Activated T-cell treated with anti-CD3 and anti-CD28 coated beads for 24 hours (primary cell): ENCODE data around the gene VENTX.
"Not testable (repeated sequence)": the region's sequence is repeated elsewhere in the genome, so short reads cannot be mapped to it uniquely, and the experiment has no call there.

Source experiments
- DNase-seq: peaks from one replicate; pipeline ENCODE4 v3.0.0-alpha.2; 2020; ENCODE audit warnings: low read depth

The VENTX gene

DNA sequence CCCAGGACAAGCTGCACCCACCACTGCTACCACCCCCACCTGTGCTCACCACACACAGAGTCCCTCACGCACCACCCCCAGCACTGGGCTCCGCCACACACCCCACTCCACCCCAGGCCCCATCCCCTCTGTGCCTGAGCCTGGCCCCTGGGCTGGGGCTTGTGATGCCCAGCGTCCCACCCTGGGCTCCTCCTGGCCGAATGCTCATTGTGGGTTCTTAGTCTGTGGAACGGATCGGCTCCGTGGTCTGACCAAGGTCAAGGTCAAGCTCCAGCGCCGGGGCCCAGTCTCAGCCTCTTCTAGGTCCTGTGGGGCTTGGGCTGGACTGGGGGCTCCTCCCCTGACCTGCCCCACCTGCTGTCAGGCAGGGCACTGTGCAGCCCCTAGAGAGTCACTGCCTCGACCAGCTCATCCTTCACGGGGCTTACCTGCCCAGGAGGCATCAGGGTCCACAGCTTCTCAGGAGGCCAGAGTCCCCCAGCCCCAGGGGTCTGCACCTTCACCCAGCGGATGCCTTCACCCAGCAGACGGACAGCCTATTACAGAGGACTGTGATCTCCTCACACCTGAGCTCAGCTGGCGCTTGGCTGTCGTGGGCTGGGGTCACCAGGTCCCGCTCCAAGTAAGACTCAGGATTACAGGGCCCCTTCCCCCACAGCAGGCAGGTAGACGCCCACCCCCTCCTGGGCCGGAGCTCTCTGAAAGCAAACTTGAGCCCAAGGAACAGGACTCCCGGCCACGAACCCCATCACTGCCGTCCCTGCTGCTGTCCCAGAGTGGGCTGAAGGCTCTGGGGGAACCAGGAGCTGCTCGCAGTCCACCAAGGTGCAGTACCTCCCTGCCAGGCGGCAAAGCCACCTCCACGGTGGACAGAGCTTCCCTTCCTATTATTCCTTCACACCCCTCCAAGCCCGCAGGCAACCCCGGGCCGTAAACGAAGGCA, 22.9 kb upstream of the VENTX start:
- DNase-seq: no peak

DNA sequence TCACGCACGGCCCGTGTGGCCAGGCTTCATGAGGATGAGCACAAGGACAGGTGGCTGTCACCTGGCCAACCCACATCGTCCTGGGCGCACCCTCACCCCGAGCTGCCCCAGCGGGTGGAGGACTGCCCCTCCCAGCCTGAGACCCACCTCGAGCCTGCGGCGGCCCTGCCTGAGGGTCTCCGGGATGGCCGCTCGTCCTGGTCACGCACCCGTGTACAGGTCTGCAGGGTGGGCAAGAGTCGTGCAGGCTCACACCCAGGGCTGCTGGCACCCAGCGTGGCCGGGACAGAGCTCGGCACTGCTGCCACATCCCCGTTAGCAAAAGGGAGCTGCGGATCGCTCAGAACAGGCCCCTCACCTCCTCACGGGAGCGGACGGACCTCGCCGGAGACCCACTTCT, 22.1 kb upstream of the VENTX start:
- no peak for DNase-seq

DNA sequence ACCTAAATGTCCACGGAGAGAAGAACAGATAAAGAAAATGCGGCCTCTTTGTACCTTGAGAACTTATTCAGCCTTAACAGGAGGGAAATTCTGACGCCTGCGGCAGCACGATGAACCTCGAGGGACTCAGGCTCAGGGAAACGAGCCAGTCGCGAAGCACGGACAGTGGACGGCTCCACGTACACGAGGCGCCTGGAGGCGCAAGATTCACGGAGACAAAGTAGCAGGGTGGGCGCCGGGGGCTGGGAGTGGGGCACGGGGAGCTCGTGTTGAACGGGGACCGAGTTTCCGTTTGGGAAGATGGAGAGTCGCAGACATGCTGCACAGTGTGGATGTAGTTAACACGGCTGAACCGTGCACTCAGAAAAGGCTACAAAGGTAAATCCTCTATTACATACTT, 20.9 kb upstream of the VENTX start:
- DNase-seq: no peak

DNA sequence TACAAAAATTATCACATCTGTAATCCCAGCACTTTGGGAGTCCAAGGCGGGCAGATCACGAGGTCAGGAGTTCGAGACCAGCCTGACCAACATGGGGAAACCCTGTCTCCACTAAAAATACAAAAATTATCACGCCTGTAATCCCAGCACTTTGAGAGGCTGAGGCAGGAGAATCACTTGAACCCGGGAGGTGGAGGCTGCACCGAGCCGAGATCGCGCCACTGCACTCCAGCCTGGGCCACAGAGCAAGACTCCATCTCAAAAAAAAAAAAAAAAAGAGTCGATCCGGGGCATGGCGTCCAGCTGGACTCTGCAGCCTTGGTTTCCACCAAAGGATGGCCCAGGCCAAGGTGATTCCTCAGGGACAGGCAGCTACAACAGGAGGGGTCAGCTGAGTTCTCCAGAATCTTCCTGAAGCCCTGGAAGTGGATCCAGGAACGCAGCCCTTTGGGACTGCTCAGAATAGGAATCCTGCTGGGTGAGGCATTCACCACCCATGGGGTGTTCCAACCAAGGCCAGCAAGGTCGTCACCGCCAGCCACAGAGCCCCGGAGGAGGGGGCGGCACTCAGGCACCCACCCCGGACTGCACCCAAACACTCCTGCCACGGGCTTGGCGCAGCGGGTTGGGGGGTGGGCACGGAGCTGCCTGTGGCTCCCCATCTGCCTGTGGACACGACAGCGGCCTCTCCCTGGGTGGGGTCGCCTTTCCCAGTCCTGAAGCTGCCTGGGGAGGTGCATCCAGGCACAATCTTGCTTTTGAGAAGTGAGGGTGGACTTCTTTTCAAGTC, 19.7 kb upstream of the VENTX start:
- no peak for DNase-seq

DNA sequence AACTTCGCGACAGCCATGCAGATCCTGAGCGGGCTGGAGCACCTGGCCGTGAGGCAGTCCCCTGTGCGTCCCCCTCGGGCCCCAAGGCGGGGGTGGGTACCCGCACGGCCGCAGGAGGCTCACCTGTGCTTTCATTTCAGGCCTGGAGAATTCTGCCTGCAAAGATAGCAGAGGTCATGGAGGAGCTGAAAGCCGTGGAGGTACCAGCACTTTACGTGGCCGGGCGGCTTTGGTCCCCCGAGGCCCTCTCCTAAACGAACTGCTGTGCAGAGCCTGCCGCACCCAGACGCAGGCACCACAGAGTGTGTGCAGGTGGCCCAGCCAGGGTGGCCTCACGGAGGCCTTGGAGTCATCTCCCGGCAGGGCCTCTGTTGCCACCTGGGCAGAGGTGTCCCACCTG, 18.8 kb upstream of the VENTX start:
- DNase-seq: no peak

DNA sequence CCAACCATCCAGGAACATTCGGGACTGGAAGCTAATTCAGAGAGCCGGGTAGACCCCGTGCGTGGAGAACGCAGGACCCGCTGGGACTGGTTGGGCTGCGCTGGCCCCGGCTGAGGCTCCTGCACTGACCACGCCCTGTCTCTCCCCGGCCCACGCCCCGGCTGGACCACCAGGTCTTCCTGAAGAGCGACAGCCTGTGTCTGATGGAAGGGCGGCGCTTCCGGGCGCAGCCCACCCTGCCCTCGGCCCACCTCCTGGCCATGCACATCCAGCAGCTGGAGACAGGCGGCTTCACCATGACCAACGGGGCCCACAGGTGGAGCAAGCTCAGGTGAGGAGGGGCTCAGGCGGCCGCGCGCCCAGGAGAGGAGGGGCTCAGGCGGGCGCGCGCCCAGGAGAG, 17.9 kb upstream of the VENTX start:
- DNase-seq: no peak

DNA sequence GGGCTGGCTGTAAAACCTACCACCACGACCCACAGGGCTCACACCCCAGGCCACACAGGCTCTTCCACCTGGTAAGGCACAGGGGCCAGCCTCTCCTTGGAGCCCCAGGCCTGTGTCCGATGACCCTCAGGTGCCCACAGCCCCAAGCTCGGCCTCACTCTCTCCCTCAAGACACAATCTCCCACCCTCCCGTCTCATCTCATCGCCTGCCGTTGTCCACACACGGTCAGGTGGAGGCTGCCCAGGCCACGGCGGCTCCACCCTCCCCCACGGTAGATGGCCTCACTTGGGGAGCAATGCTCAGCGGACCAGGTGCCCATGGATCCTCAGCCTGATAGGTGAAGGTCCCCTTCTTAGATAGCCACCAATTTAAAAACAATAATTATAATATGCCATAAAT, 16.3 kb upstream of the VENTX start:
- DNase-seq: no peak

DNA sequence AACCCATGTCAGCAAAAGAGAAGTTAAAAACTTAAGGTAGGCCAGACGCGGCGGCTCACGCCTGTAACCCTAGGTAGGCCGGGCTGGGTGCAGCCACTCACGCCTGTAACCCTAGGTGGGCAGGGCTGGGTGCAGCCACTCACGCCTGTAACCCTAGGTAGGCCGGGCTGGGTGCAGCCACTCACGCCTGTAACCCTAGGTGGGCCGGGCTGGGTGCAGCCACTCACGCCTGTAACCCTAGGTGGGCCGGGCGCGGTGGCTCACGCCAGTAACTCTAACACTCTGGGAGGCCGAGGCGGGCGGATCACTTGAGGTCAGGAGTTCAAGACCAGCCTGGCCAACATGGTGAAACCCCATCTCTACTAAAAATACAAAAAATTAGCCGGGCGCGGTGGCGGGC, 15.9 kb upstream of the VENTX start:
- DNase-seq: not testable (repeated sequence)

DNA sequence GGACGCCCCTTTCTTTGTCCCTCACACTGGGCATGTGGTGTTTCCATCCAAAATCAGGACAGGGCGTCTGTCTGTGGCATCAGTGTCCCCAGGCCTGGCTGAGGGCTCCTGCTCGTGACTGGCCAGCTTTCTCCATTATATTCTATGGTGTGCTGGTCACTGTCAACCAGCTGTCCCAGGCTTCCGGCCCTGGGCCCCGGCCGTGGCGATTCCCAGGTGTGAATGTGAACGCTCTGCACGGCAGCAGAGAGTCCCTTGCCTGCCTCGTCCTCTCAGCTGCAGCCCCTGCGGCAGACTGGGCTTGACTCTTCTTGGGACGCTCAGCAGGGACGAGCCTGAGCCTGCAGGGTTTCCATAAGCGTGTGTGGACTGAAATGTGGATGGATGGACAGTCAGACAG, 13.6 kb upstream of the VENTX start:
- no peak for DNase-seq

DNA sequence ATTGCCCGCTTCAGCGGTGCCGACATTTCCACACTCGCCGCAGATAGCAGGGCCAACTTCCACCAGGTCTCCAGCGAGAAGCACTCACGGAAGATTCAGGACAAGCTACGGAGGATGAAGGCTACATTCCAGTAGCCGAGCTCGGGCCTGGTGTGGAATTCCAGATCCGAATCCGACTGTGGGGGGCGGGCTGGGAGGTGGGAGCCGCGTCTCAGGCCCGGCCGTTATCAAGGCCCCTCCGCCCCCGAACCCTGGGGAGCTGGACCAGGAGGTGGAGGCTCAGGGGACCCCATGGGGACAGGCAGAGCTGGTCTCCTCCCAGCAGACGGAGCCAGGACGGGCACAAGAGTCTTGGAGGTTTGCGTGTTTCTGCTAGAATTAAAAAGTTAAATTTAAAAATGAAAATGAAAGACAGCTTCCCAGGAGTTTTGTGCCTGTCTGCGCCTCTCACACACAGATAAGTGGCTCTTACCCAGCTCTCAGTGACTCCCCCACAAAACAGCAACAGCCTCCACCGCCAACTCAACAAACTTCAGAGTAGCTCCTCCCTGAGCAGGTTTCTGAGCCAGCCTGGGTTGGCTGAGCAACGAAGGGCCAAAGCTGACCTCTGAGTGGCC, 12.8 kb upstream of the VENTX start:
- DNase-seq: no peak

DNA sequence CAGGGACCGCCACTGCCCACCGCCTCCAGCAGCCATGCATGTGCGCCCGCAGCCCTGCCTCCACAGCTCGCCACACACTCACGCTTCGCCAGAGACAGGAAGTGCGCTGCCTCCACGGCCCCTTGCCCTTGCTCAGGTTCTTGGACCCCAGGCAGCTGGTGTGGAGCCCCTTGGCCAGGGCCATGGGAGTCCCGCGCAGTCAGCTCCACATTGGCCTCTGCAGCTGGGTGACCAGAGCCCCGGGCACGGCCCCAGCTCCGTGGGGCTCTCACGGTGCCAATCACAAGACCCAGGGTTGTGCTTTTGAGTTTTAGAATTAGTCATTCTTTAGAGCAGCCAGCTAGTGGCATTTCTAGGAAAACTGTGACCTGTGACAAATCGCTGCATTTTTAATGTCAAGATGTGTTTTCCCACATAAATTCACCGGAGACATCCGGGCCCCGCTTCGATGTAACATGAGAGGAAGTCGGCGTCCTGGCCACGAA, 11.9 kb upstream of the VENTX start:
- DNase-seq: no peak

DNA sequence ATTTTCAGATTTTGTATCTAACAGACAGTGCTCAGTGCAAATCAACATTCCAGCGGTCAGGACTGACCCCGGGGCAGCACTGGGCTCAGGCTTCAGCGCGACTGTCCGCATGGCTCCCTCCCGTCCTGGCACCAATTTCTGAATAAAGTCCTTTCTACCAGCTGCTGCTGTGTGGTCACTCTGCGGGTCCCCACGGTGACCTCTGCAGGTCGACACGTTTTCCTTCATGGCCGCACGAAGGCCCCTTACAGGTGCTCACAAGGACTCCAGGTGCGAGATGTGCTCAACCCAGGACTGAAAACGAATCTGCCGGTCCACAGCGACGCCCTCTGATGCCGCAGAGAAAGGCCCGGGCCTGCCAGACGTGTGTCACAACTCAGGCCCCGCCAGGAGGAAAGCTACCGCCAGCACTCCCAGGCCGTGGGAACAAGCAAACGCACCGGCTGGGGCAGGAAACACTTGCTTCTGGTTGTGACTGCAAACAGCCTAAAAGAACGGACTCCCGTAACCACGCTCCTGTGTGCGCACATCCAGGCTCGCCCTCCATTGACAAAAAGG, 11.3 kb upstream of the VENTX start:
- DNase-seq: no peak

DNA sequence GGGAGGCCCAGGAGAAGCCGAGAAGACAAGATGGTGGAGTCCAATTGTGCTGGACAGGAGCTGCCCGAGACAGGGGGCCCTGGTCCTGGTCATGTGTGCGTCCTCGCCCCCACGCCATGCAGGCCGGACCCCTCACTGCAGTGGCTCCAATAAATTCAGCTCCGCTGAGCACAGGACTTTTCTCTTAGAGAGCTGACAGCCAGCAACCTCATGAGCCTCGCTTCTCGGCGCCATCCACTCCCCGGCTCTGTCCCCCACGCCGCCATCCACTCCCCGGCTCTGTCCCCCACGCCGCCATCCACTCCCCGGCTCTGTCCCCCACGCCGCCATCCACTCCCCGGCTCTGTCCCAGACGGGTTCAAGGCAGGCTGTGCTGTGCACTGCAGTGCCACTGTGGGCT, 10.4 kb upstream of the VENTX start:
- DNase-seq: no peak

DNA sequence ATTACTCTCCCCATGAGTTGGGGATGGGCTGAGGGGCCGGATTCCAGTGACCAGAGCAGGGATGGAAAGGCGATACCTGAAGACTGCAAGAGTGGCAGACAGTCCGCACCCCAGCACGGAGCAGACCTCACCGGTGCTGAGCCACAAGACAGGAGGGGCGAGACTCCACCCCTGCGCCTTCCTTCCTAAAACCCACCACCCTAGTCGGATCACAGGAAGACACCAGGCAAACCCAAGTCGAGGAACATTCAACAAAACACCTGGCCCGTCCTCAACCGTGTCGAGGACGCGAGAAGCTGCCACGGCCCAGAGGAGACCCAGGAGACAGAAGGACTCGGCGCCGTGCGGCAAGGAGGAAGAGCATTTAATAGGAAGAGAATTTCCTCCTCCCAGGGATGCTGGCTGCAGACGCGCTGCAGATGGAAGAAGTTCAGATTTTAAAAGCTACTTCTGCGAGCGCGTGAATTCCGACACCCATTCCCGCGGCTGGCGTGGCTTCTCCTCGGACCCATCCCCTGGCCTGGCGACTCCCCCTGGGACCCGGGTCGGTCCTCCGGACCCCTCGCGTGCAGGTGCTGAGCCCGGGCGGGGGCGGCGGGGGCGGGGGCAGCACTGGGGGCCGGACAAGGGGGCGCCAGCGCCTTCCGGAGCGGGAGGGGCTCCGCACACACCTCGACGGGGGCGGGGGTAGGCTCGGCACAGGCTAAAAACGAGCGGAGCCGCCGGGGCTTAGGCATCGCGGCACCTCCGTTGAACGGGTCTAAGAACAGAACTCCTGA, 8.2 kb upstream of the VENTX start:
- no peak for DNase-seq

DNA sequence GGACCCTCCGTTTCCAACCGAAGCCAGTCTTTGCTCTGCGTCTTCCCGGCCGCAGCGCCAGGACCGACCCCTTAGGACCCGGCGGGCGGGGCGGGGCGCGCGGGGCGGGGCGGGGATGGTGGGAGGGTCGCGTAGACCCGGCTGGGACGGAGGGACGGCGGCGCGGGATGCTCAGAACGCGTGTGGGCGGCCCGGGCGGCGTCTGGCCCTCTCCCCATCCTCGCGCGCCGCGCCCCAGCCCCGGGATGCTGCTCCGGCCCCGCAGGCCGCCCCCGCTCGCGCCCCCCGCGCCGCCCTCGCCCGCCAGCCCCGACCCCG, 7.7 kb upstream of the VENTX start, which contains the start of gene UTF1:
Gene UTF1, plus strand, starts transcription at position 174 of the 318 bp plus-strand sequence. Its CDS starts 72 bp downstream, at position 246.
- no peak for DNase-seq

DNA sequence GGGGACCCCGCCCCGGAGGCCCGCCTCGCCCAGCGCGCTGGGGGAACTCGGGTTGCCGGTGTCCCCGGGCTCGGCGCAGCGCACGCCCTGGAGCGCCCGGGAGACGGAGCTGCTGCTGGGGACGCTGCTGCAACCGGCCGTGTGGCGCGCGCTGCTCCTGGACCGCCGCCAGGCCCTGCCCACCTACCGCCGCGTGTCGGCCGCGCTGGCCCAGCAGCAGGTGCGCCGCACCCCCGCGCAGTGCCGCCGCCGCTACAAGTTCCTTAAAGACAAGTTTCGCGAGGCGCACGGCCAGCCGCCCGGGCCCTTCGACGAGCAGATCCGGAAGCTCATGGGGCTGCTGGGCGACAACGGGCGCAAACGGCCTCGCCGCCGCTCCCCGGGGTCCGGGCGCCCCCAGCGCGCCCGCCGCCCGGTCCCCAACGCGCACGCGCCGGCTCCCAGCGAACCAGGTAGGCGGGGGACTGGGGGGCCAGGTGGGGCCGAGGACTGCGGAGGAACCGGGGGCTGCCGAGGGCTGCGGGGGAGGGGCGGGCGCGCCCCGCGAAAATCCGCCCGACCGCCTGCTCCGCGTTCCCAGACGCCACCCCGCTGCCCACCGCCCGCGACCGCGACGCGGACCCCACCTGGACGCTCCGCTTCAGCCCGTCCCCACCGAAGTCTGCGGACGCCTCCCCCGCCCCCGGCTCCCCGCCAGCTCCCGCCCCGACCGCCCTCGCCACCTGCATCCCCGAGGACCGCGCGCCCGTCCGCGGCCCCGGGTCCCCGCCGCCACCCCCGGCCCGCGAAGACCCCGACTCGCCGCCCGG, 7.1 kb upstream of the VENTX start:
- no peak for DNase-seq

DNA sequence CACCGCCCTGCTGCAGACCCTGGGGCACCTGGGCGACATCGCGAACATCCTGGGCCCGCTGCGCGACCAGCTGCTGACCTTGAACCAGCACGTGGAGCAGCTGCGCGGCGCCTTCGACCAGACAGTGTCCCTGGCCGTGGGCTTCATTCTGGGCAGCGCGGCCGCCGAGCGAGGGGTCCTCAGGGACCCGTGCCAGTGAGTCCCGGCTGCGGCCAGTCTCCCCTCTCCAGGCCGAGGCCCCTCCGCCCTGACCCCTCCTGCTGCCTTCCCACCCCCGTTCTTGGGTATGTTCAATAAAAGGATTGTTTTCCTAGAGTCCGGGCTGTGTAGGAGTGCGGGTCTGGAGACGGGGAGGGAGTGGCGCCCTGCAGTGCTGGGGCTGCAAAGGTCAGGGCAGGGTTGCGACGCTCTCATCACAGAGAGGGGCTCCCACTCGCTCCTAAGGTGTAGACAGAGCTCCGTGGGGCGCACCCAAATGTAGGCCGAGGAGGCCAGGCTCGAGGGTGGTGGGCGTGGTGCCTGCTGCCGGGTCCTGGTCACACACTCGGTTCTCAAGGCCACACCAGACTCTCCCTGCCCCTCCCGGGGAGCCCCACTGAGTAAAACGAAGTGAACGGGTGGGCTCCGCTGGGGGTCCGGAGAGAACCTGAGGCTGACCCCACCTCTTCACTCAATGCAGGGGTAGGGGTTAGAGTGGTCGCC, 6.3 kb upstream of the VENTX start:
- no peak for DNase-seq

DNA sequence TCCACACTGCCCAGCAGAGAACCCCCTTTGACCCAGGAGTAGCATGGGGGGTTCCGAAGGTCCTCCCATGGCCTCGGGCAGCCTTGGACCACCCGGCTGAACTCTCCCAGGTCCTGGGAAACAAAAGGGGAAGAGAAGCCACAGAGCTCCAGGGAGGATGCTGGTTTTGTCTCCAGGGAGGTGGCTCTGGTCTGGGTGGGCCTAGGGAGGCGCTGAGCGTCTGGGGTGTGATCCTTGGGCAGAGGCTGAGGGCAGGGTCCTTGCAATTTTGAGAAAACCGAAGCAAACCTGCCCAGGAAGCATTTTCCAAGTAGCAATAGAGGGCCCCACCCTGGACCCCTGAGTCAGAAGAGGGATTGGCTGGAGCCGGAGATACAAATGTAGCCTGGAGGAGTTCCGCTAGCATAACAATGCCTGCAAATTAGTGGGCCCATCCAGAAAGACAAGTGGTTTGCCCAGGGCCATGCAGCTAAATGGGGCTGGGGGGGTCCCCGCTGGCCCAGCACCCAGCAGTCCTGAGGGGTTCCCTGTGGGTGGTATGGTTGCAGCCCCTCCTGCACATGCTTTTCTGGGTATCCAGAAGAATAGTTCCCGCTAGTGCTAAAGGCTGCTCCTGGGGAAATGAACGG, 5.6 kb upstream of the VENTX start:
- DNase-seq: no peak

DNA sequence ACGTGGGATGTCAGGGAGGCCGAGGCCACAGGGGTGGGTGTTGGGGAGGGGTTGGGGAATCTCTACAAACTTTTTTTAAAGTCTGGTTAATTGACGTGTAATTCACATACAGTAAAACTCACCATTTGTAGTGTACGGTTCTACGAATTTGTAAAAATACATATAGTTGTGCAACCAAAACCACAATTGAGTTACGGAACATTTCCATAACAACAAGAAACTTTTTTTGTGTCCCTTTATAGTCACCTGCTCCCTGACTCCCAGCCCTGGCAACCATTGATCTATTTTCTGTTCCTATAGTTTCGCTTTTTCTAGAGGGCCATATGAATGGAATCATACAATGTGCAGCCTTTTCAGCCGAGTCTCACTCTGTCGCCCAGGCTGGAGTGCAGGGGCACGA, 2.9 kb upstream of the VENTX start:
- not testable (repeated sequence) for DNase-seq
